ENCODE results near the gene BRD3. TPM values are rescaled to one million over a fixed set of nuclear protein-coding genes. Genes with fewer than 3 reads are reported as not detected.
"Not testable (repeated sequence)": the region's sequence is repeated elsewhere in the genome, so short reads cannot be mapped to it uniquely, and the experiment has no call there.

The BRD3 gene
- polyA plus RNA-seq, 1 donor (not counting 4 experiments of a cell fraction or from before 2014, with no cell fraction given), result 3.3 TPM

- no peak overlapping the region for H2AFZ ChIP-seq (ENCODE audit: control insufficient read depth, low read length)
- DNase-seq (ENCODE audit: low read depth, low spot score) (no peak), FAIRE-seq (peak; percentile 9)
- no peak overlapping the region for H3K4me2 ChIP-seq (ENCODE audit: control insufficient read depth, extremely low read depth, insufficient read depth, low read depth, low read length)
- H3K79me2 ChIP-seq (ENCODE audit: control insufficient read depth, insufficient read depth, low read length), result no peaks in the 10 kb centered on the region
- H3K9ac ChIP-seq (ENCODE audit: control insufficient read depth, extremely low read depth, insufficient read depth, low read length), result no peak overlapping the region
- H4K20me1 ChIP-seq (ENCODE audit: control insufficient read depth, extremely low read depth, insufficient read depth, low read length), result no peaks in the 10 kb centered on the region
- no peaks in the 10 kb centered on the region for H3K27me3 ChIP-seq (ENCODE audit: control insufficient read depth, extremely low read depth, insufficient read depth, low read length)
- no peaks in the 10 kb centered on the region for H3K9me3 ChIP-seq (ENCODE audit: control insufficient read depth, low read depth, low read length)
- dilution Hi-C loops (cut with MboI; ENCODE audit: extremely low pct_ligation_motif_present, low sequenced_read_pairs), result no loop called here
- no peak for TF ChIP-seq EZH2 (IDR thresholded peaks at IDR 0.05; ENCODE audit: low read length)
- no peak for TF ChIP-seq CTCF (optimal IDR thresholded peaks at IDR 0.05 in 1 of 3, IDR thresholded peaks at IDR 0.05 in 1 of 3, conservative IDR thresholded peaks at IDR 0.05 in 1 of 3; ENCODE audit: extremely low read depth in 1 of 3, insufficient read depth in 2 of 3, low read length in 3 of 3)
- H3K4me3 ChIP-seq (ENCODE audit: control insufficient read depth in 2 of 3, extremely low read depth in 1 of 3, insufficient read depth in 2 of 3, low read depth in 1 of 3, low read length in 3 of 3), result no peak overlapping the region
- H3K27ac ChIP-seq (ENCODE audit: control insufficient read depth, insufficient read depth, low read length), result no peak overlapping the region
- no peaks in the 10 kb centered on the region for H3K9me1 ChIP-seq (ENCODE audit: control insufficient read depth, extremely low read depth, insufficient read depth, low read length)
- no peaks in the 10 kb centered on the region for H3K36me3 ChIP-seq (ENCODE audit: control insufficient read depth in 2 of 2, extremely low read depth in 1 of 2, insufficient read depth in 2 of 2, low read length in 2 of 2)
- peaks cover 17% of the 10 kb centered on the region for H3K4me1 ChIP-seq (ENCODE audit: control insufficient read depth, extremely low read depth, insufficient read depth, low read length)
Observed at GRCh38 chr9:134083451-134083850, 15.6 kb upstream of the BRD3 start.

GRCh38 chr9:134076644-134077043 is 8.8 kb upstream of the BRD3 start:
- no peaks in the 10 kb centered on the region for H3K36me3 ChIP-seq (ENCODE audit: control insufficient read depth in 2 of 2, extremely low read depth in 1 of 2, insufficient read depth in 2 of 2, low read length in 2 of 2)
- TF ChIP-seq EZH2 (IDR thresholded peaks at IDR 0.05; ENCODE audit: low read length) (no peak), CTCF (optimal IDR thresholded peaks at IDR 0.05 in 1 of 3, IDR thresholded peaks at IDR 0.05 in 1 of 3, conservative IDR thresholded peaks at IDR 0.05 in 1 of 3; ENCODE audit: extremely low read depth in 1 of 3, insufficient read depth in 2 of 3, low read length in 3 of 3) (no peak)
- DNase-seq (ENCODE audit: low read depth, low spot score) (no peak), FAIRE-seq (no peak)
- no peak overlapping the region for H3K4me3 ChIP-seq (ENCODE audit: control insufficient read depth in 2 of 3, extremely low read depth in 1 of 3, insufficient read depth in 2 of 3, low read depth in 1 of 3, low read length in 3 of 3)
- no peak overlapping the region for H3K4me2 ChIP-seq (ENCODE audit: control insufficient read depth, extremely low read depth, insufficient read depth, low read depth, low read length)
- H2AFZ ChIP-seq (ENCODE audit: control insufficient read depth, low read length), result no peak overlapping the region
- no peaks in the 10 kb centered on the region for H4K20me1 ChIP-seq (ENCODE audit: control insufficient read depth, extremely low read depth, insufficient read depth, low read length)
- H3K27ac ChIP-seq (ENCODE audit: control insufficient read depth, insufficient read depth, low read length), result no peak overlapping the region
- no peaks in the 10 kb centered on the region for H3K9me1 ChIP-seq (ENCODE audit: control insufficient read depth, extremely low read depth, insufficient read depth, low read length)
- dilution Hi-C loops (cut with MboI; ENCODE audit: extremely low pct_ligation_motif_present, low sequenced_read_pairs), result no loop called here
- H3K4me1 ChIP-seq (ENCODE audit: control insufficient read depth, extremely low read depth, insufficient read depth, low read length), result no peaks in the 10 kb centered on the region
- H3K9me3 ChIP-seq (ENCODE audit: control insufficient read depth, low read depth, low read length), result peaks cover 2% of the 10 kb centered on the region
- H3K9ac ChIP-seq (ENCODE audit: control insufficient read depth, extremely low read depth, insufficient read depth, low read length), result no peak overlapping the region
- H3K79me2 ChIP-seq (ENCODE audit: control insufficient read depth, insufficient read depth, low read length), result no peaks in the 10 kb centered on the region
- no peaks in the 10 kb centered on the region for H3K27me3 ChIP-seq (ENCODE audit: control insufficient read depth, extremely low read depth, insufficient read depth, low read length)

- H3K4me3 ChIP-seq (ENCODE audit: control insufficient read depth in 2 of 3, extremely low read depth in 1 of 3, insufficient read depth in 2 of 3, low read depth in 1 of 3, low read length in 3 of 3); FAIRE-seq; H3K9ac ChIP-seq (ENCODE audit: control insufficient read depth, extremely low read depth, insufficient read depth, low read length); H3K27me3 ChIP-seq (ENCODE audit: control insufficient read depth, extremely low read depth, insufficient read depth, low read length); H3K4me2 ChIP-seq (ENCODE audit: control insufficient read depth, extremely low read depth, insufficient read depth, low read depth, low read length); H3K9me3 ChIP-seq (ENCODE audit: control insufficient read depth, low read depth, low read length); DNase-seq (ENCODE audit: low read depth, low spot score); H3K9me1 ChIP-seq (ENCODE audit: control insufficient read depth, extremely low read depth, insufficient read depth, low read length); H3K36me3 ChIP-seq (ENCODE audit: control insufficient read depth in 2 of 2, extremely low read depth in 1 of 2, insufficient read depth in 2 of 2, low read length in 2 of 2); H3K27ac ChIP-seq (ENCODE audit: control insufficient read depth, insufficient read depth, low read length); H2AFZ ChIP-seq (ENCODE audit: control insufficient read depth, low read length); dilution Hi-C loops (cut with MboI; ENCODE audit: extremely low pct_ligation_motif_present, low sequenced_read_pairs); H4K20me1 ChIP-seq (ENCODE audit: control insufficient read depth, extremely low read depth, insufficient read depth, low read length); H3K79me2 ChIP-seq (ENCODE audit: control insufficient read depth, insufficient read depth, low read length); H3K4me1 ChIP-seq (ENCODE audit: control insufficient read depth, extremely low read depth, insufficient read depth, low read length): not testable (repeated sequence)
Observed at GRCh38 chr9:134075689-134076088, 7.9 kb upstream of the BRD3 start.
